ENCODE measurements around the gene LMF2.

The LMF2 gene

GRCh38 chr22:50548040-50548920 is 40.8 kb upstream of the LMF2 start:
- no peak for TF ChIP-seq CTCF (conservative IDR thresholded peaks at IDR 0.05)
- no peak overlapping the region for H3K27ac ChIP-seq

GRCh38 chr22:50547263-50547985 is 39.9 kb upstream of the LMF2 start:
- no peak overlapping the region for H3K27ac ChIP-seq

GRCh38 chr22:50546326-50547262 is 39.1 kb upstream of the LMF2 start:
- H3K27ac ChIP-seq: no peak overlapping the region
- no peak for TF ChIP-seq CTCF (conservative IDR thresholded peaks at IDR 0.05)

More at GRCh38 chr22:50547263-50547985, 39.9 kb upstream of the LMF2 start:
- no peak for TF ChIP-seq CTCF (conservative IDR thresholded peaks at IDR 0.05)

GRCh38 chr22:50545522-50546325 is 38.2 kb upstream of the LMF2 start, which contains the start of gene KLHDC7B:
TSS of gene KLHDC7B (plus strand) at chr22:50545899. CDS start at chr22:50546244, 345 bp downstream.
- H3K27ac ChIP-seq: no peak within 1 kb of the TSS
- no peak for TF ChIP-seq CTCF (conservative IDR thresholded peaks at IDR 0.05)

GRCh38 chr22:50544746-50545253 is 37.3 kb upstream of the LMF2 start:
- no peak overlapping the region for H3K27ac ChIP-seq
- TF ChIP-seq CTCF (conservative IDR thresholded peaks at IDR 0.05): no peak

- no peak for TF ChIP-seq CTCF (conservative IDR thresholded peaks at IDR 0.05)
- H3K27ac ChIP-seq: no peak overlapping the region
Observed at GRCh38 chr22:50544078-50544745, 36.7 kb upstream of the LMF2 start.
